IMR-90 (cell line): ENCODE results near the gene DDX46. TPM values are rescaled to one million over a fixed set of nuclear protein-coding genes. Genes with fewer than 3 reads are reported as not detected.

Experiments
- ATAC-seq: fragments of 200-7000 bp; cut with Tn5 transposase; 2 replicates; pipeline ENCODE4 v1.9.1; 2020; ENCODE audit warnings: low read depth, mild to moderate bottlenecking, moderate library complexity
- BruUV-seq: library from RNA; stranded (reverse); fragments of 400-500 nt; replicated peaks from 2 replicates; lab custom pipeline; 2021; lab: Mats Ljungman, UMichigan
- CTCF ChIA-PET: fragments of 300-600 bp; formaldehyde crosslinking; extraction: SDS; loops from one replicate; lab custom pipeline; 2021; ENCODE audit warnings: antibody characterized with exemption; lab: Yijun Ruan, JAX
- POLR2A ChIA-PET: fragments of 300-600 bp; sonication (Branson Sonifier 250); formaldehyde crosslinking; loops from one replicate; lab custom pipeline; 2022; ENCODE audit warnings: antibody characterized with exemption; ENCODE audit not compliant: unreplicated experiment; lab: Charles Lee
- DNase-seq: peaks from one replicate; pipeline ENCODE4 v3.0.0; 2013
- H2AFZ ChIP-seq: replicated peaks from 2 replicates; pipeline ENCODE3; 2013; ENCODE audit warnings: low read length, mild to moderate bottlenecking; ENCODE audit not compliant: poor library complexity
- H2AK5ac ChIP-seq: 2 replicates; pipeline ENCODE4 v1.6.1; 2013; ENCODE audit warnings: low read depth, low read length, inconsistent platforms
- H2AK9ac ChIP-seq: replicated peaks from 2 replicates; pipeline ENCODE3; 2013; ENCODE audit warnings: mild to moderate bottlenecking, low read depth, low read length, moderate library complexity; ENCODE audit not compliant: poor library complexity
- H2BK120ac ChIP-seq: 2 replicates; pipeline ENCODE4 v1.6.1; 2013; ENCODE audit warnings: low read depth, low read length, inconsistent platforms
- H2BK15ac ChIP-seq: 3 replicates; pipeline ENCODE4 v1.6.1; 2013; ENCODE audit warnings: low read depth, low read length, inconsistent platforms
- H2BK20ac ChIP-seq: 2 replicates; pipeline ENCODE4 v1.6.1; 2013; ENCODE audit warnings: low read depth, mild to moderate bottlenecking, inconsistent platforms, low read length, moderate library complexity
- H2BK5ac ChIP-seq: 2 replicates; pipeline ENCODE4 v1.6.1; 2013; ENCODE audit warnings: mild to moderate bottlenecking, low read depth, low read length, inconsistent platforms; ENCODE audit not compliant: poor library complexity, severe bottlenecking
- H3K14ac ChIP-seq: replicated peaks from 2 replicates; pipeline ENCODE4 v1.6.1; 2013; ENCODE audit warnings: low read depth, low read length, inconsistent platforms
- H3K18ac ChIP-seq: 2 replicates; pipeline ENCODE4 v1.6.1; 2013; ENCODE audit warnings: low read depth, low read length, control low read depth
- H3K23ac ChIP-seq: 2 replicates; pipeline ENCODE4 v1.6.1; 2013; ENCODE audit warnings: low read depth, low read length, inconsistent platforms
- H3K27ac ChIP-seq: 2 replicates; pipeline ENCODE4 v1.5.1; 2013; ENCODE audit warnings: mild to moderate bottlenecking, control low read depth, low read length; ENCODE audit not compliant: insufficient read depth
- H3K27me3 ChIP-seq: 2 replicates; pipeline ENCODE4 v1.6.1; 2013; ENCODE audit warnings: low read length; ENCODE audit not compliant: control insufficient read depth, insufficient read depth
- H3K36me3 ChIP-seq: 2 replicates; pipeline ENCODE4 v1.6.1; 2013; ENCODE audit warnings: low read length, mixed read lengths; ENCODE audit not compliant: control insufficient read depth, insufficient read depth
- H3K4ac ChIP-seq: 2 replicates; pipeline ENCODE4 v1.6.1; 2013; ENCODE audit warnings: low read depth, low read length, inconsistent platforms
- H3K4me1 ChIP-seq: 2 replicates; pipeline ENCODE4 v1.6.1; 2013; ENCODE audit warnings: low read length, mixed read lengths; ENCODE audit not compliant: control insufficient read depth, insufficient read depth
- H3K4me2 ChIP-seq: 2 replicates; pipeline ENCODE4 v1.6.1; 2013; ENCODE audit warnings: low read depth, mild to moderate bottlenecking, control low read depth, low read length, moderate library complexity
- H3K4me3 ChIP-seq: 2 replicates; pipeline ENCODE4 v1.5.1; 2013; ENCODE audit warnings: low read depth, mild to moderate bottlenecking, control low read depth, low read length, moderate library complexity; ENCODE audit not compliant: insufficient read depth
- H3K56ac ChIP-seq: 2 replicates; pipeline ENCODE4 v1.6.1; 2013; ENCODE audit warnings: low read length, inconsistent platforms; ENCODE audit not compliant: insufficient read depth; ENCODE audit errors: extremely low read depth
- H3K79me1 ChIP-seq, 2 experiments: 2 replicates each; pipeline ENCODE4 v1.6.1; 2013; ENCODE audit warnings: low read length in 2 of 2, inconsistent platforms in 1 of 2, low read depth in 1 of 2
- H3K9ac ChIP-seq: 2 replicates; pipeline ENCODE4 v1.6.1; 2013; ENCODE audit warnings: low read depth, low read length, control low read depth
- H3K9me1 ChIP-seq: 2 replicates; pipeline ENCODE4 v1.6.1; 2013; ENCODE audit warnings: low read length, inconsistent platforms; ENCODE audit not compliant: insufficient read depth
- H3K9me3 ChIP-seq: 2 replicates; pipeline ENCODE4 v1.6.1; 2013; ENCODE audit warnings: low read length; ENCODE audit not compliant: control insufficient read depth, insufficient read depth
- H4K20me1 ChIP-seq: 2 replicates; pipeline ENCODE4 v1.6.1; 2013; ENCODE audit warnings: low read length, inconsistent platforms; ENCODE audit not compliant: insufficient read depth
- H4K5ac ChIP-seq: 2 replicates; pipeline ENCODE4 v1.6.1; 2013; ENCODE audit warnings: mild to moderate bottlenecking, low read depth, low read length, control low read depth
- H4K8ac ChIP-seq, 2 experiments: 2 replicates each; pipeline ENCODE4 v1.6.1; 2013; ENCODE audit warnings: low read depth in 2 of 2, low read length in 2 of 2, control low read depth in 1 of 2, inconsistent platforms in 1 of 2
- H4K91ac ChIP-seq: 2 replicates; pipeline ENCODE4 v1.6.1; 2013; ENCODE audit warnings: low read depth, low read length, inconsistent platforms; ENCODE audit not compliant: insufficient read depth
- BHLHE40 ChIP-seq: fragments of 150-350 bp; IDR thresholded peaks from 2 replicates; pipeline ENCODE4 v1.6.1; 2016; ENCODE audit warnings: mild to moderate bottlenecking, low read depth, low read length
- CEBPB ChIP-seq: IDR thresholded peaks from 2 replicates; pipeline ENCODE4 v1.6.1; 2012; ENCODE audit warnings: low read depth, low read length, improper control_type of control experiment
- CHD1 ChIP-seq: IDR thresholded peaks from 2 replicates; pipeline ENCODE4 v1.6.1; 2012; ENCODE audit warnings: low read depth, low read length, improper control_type of control experiment
- CTCF ChIP-seq: conservative IDR thresholded peaks from 2 replicates; pipeline ENCODE4 v1.5.1; 2012; ENCODE audit warnings: mild to moderate bottlenecking, low read depth, low read length, improper control_type of control experiment
- ELK1 ChIP-seq: fragments of 150-350 bp; IDR thresholded peaks from 2 replicates; pipeline ENCODE4 v1.6.1; 2016; ENCODE audit warnings: low read depth, mild to moderate bottlenecking, low read length, moderate library complexity, borderline replicate concordance
- FOS ChIP-seq: fragments of 150-350 bp; IDR thresholded peaks from 2 replicates; pipeline ENCODE4 v1.6.1; 2016; ENCODE audit warnings: low read depth, low read length
- MAFK ChIP-seq: IDR thresholded peaks from 2 replicates; pipeline ENCODE4 v1.6.1; 2012; ENCODE audit warnings: low read depth, low read length, improper control_type of control experiment
- MXI1 ChIP-seq: IDR thresholded peaks from 2 replicates; pipeline ENCODE4 v1.6.1; 2012; ENCODE audit warnings: low read depth, mild to moderate bottlenecking, low read length, moderate library complexity, borderline replicate concordance
- NFE2L2 ChIP-seq: fragments of 150-350 bp; IDR thresholded peaks from 2 replicates; pipeline ENCODE4 v1.6.1; 2016; ENCODE audit warnings: low read depth, mild to moderate bottlenecking, low read length
- RCOR1 ChIP-seq: IDR thresholded peaks from 2 replicates; pipeline ENCODE4 v1.6.1; 2012; ENCODE audit warnings: mild to moderate bottlenecking, low read length, improper control_type of control experiment; ENCODE audit not compliant: insufficient replicate concordance
- SMC3 ChIP-seq: fragments of 150-350 bp; IDR thresholded peaks from 2 replicates; pipeline ENCODE4 v1.6.1; 2016; ENCODE audit warnings: low read depth, mild to moderate bottlenecking, antibody characterized with exemption, low read length, moderate library complexity
- USF2 ChIP-seq: fragments of 150-350 bp; IDR thresholded peaks from 2 replicates; pipeline ENCODE4 v1.6.1; 2017; ENCODE audit warnings: mild to moderate bottlenecking, antibody characterized with exemption, low read length, low read depth
- dilution Hi-C: fragments of 300-500 bp; cut with HindIII; formaldehyde crosslinking; loops from one replicate; pipeline ENCODE4 v1.14.3; 2018; ENCODE audit warnings: low sequenced_read_pairs; ENCODE audit not compliant: unreplicated experiment
- in situ Hi-C: fragments of 300-500 bp; cut with MboI; formaldehyde crosslinking; loops from 3 replicates; pipeline ENCODE4 v1.14.3; 2019; ENCODE audit warnings: low sequenced_read_pairs, inconsistent platforms, mixed read lengths
- intact Hi-C: fragments of 100-400 bp; cut with micrococcal nuclease; formaldehyde crosslinking; loops from 2 replicates; pipeline ENCODE4 v1.10.0; 2022
- polyA plus RNA-seq, 3 experiments: library from polyadenylated mRNA; depleted of rRNA; stranded (reverse); fragments of >200 nt; gene quantifications; 2 replicates each; pipeline ENCODE4 v1.2.3, GENCODE V29; 2012; ENCODE audit warnings: low replicate concordance in 1 of 3
- total RNA-seq: library from RNA; depleted of rRNA; stranded (reverse); fragments of >200 nt; gene quantifications from 2 replicates; pipeline ENCODE4 v1.2.3, GENCODE V29; 2012

Gene DDX46
- total and polyA plus RNA-seq, 2 of the 4 experiments (the other 2 are of a cell fraction): 22.5 to 26.0 TPM

GRCh38 chr5:134874831-134875655, 116.5 kb downstream of the DDX46 start (continued):
- TF ChIP-seq MAFK: no peak
- TF ChIP-seq CHD1: 0 out of 2 replicates have a peak, but pooled peaks have one; percentile 65
- no peak for TF ChIP-seq SMC3

- no peaks in the 10 kb centered on the region for H3K27me3 ChIP-seq
- peaks cover 12% of the 10 kb centered on the region; the same call in 1 of the 2 replicates for H3K9me1 ChIP-seq
- H3K4me3 ChIP-seq: no peak overlapping the region
- in situ Hi-C loops (no loop called here), dilution Hi-C loops (no loop called here), intact Hi-C loops (no loop called here)
- no peak overlapping the region for H4K5ac ChIP-seq
- H2AK5ac ChIP-seq: no peak overlapping the region
- H4K8ac ChIP-seq: no peak overlapping the region
- no peak overlapping the region for H3K4ac ChIP-seq
- no peak overlapping the region for H2BK5ac ChIP-seq
- H3K79me1 ChIP-seq: peaks cover 25 to 56% of the 10 kb centered on the region in 2 experiments
- no peak overlapping the region for H2BK15ac ChIP-seq
- peaks cover 5% of the 10 kb centered on the region; the same call in 1 of the 2 replicates for H3K4me1 ChIP-seq
- ATAC-seq: no peak
- no peak overlapping the region for H3K4me2 ChIP-seq
- H2AFZ ChIP-seq: no peak overlapping the region
- H2AK9ac ChIP-seq: no peak overlapping the region
- CTCF ChIA-PET: no interaction called here
- H3K23ac ChIP-seq: no peak overlapping the region
- POLR2A ChIA-PET: no interaction called here
- H3K18ac ChIP-seq: no peak overlapping the region
- H3K36me3 ChIP-seq: peaks cover 3% of the 10 kb centered on the region
- H4K91ac ChIP-seq: no peak overlapping the region
- no peak overlapping the region for H3K14ac ChIP-seq
- H3K9me3 ChIP-seq: no peaks in the 10 kb centered on the region
- no peak overlapping the region for H3K9ac ChIP-seq
- no peak overlapping the region for H2BK20ac ChIP-seq
- DNase-seq: no peak
- H3K27ac ChIP-seq: no peak overlapping the region
- H4K20me1 ChIP-seq: peaks cover 12% of the 10 kb centered on the region; the same call in 1 of the 2 replicates
- H3K56ac ChIP-seq: no peak overlapping the region
- no peak overlapping the region for H2BK120ac ChIP-seq
- no TSS peak for BruUV-seq
- TF ChIP-seq MAFK (no peak), BHLHE40 (no peak), MXI1 (no peak), ELK1 (no peak), CTCF (no peak), CEBPB (no peak), RCOR1 (no peak), USF2 (no peak), NFE2L2 (no peak), SMC3 (no peak), FOS (no peak)
Observed at GRCh38 chr5:134877159-134877558, 118.6 kb downstream of the DDX46 start.
